ENCODE measurements around the gene SLC6A8.
"Not testable (repeated sequence)": the region's sequence is repeated elsewhere in the genome, so short reads cannot be mapped to it uniquely, and the experiment has no call there.

Gene SLC6A8

DNA sequence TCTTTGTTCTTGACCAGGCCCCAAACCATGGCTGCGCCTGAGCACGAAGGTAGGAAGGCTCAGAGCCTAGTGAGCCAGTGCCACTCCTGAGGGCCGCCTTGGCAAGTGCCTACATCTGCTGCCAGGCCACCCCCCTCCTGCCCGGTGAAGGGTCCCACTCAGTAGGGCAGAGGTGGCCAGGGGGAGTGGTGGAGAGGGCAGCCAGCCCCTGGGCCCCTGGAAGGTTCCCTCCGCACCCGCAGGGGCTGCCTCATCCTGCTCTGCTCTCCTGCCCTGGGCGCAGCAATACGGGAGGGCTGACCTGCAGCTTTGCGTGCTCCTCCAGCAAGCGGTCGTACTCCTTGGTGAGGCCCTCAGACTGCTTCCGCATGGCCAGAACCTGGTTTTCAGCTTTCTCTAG is 14.0 kb downstream of the SLC6A8 start:
- Mint-ChIP-seq H3K36me3 (ENCODE audit: low read depth) (peaks cover 10% of the 10 kb centered on the region), H3K4me3 (no peak overlapping the region), H3K27me3 (no peaks in the 10 kb centered on the region), H3K4me1 (no peaks in the 10 kb centered on the region), H3K27ac (no peak overlapping the region), H3K9me3 (no peaks in the 10 kb centered on the region)
- DNase-seq (no peak), ATAC-seq (no peak)

DNA sequence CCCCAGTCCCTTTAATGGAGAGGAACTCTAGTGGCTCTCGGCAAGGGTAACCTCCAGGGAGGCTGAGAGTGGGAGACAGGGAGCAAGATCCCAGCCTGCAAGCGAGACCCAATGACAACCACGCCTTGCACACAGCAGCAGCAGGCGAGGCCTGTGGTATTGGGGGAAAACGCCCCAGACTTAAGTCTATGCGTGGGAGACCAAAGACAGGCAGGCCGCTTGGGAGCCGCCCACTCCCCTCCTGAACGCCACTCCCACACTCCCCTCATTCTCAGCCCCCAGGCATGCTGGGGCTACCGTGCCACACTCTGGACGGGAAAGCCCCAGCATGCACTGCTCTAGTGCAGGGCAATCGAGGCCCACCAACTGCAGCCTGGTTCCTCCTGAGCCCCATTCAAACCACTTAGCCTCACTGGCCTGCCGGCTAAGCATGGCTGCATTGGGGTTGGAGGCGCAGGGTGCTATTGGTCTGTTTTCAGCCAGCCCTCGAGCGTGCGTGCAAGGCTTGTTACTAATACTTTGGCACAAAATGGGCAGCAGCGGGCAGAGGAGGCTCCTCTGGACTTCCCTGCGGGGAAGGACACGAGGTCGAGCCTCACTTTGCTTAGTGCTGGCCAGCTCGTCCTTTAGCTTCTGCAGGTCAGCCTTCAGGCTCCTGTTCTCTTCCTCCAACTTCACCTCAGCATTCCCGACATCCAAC is 14.8 kb downstream of the SLC6A8 start:
- no peaks in the 10 kb centered on the region for H3K4me1 Mint-ChIP-seq
- DNase-seq, result no peak
- no peak overlapping the region for H3K4me3 Mint-ChIP-seq
- no peaks in the 10 kb centered on the region for H3K27me3 Mint-ChIP-seq
- H3K36me3 Mint-ChIP-seq (ENCODE audit: low read depth), result peaks cover 6% of the 10 kb centered on the region
- no peak overlapping the region for H3K27ac Mint-ChIP-seq
- no peak for ATAC-seq
- no peaks in the 10 kb centered on the region for H3K9me3 Mint-ChIP-seq

DNA sequence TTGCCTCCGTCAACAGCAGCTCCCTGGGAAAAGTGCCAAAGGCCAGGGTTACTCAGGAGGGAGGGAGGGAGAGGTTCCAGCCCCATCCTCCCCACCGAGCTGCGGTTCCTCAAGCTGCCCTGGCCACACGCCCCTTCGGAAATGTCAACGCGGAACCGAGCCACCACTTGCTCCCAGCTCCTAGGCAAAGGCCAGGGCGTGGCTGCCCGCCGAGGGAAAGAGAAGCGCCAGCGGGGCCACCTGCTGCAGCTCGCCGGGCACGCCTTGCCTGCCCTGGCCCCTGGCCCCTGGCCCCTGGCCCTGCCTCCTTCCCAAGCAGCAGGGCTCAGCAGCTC is 15.3 kb downstream of the SLC6A8 start:
- no peak overlapping the region for H3K27ac Mint-ChIP-seq
- peaks cover 3% of the 10 kb centered on the region for H3K36me3 Mint-ChIP-seq (ENCODE audit: low read depth)
- no peak overlapping the region for H3K4me3 Mint-ChIP-seq
- ATAC-seq (no peak), DNase-seq (no peak)
- H3K9me3 Mint-ChIP-seq, result no peaks in the 10 kb centered on the region
- H3K27me3 Mint-ChIP-seq, result no peaks in the 10 kb centered on the region
- no peaks in the 10 kb centered on the region for H3K4me1 Mint-ChIP-seq

DNA sequence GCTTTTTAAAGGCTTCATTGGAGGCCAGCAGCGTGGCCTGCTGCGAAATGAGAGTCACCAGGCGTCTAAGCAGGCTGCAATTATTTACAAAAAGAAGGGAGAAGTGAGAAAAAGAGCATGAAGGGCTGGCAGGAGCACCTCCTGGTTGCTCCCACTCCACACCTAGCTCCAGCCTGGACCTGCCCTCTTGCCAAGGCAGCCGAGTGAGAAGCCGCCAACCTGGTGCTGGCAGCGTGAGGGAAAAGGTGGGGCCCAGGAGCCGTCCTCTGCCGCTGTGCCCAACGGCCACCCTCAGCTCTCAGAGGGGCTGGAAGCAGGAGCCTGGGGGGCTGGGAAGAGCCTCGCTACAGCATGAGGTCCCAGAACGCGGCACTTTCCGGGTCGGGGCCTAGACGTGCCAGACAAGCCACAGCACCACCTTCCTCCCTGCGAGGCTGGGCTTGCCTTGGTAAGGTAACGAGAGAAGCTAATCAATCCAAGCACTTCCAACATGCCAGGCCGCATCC is 16.3 kb downstream of the SLC6A8 start:
- no peak overlapping the region for H3K27ac Mint-ChIP-seq
- H3K9me3 Mint-ChIP-seq, result no peaks in the 10 kb centered on the region
- no peak for DNase-seq
- ATAC-seq, result no peak
- no peak overlapping the region for H3K4me3 Mint-ChIP-seq
- H3K27me3 Mint-ChIP-seq, result no peaks in the 10 kb centered on the region
- H3K4me1 Mint-ChIP-seq, result peaks cover 4% of the 10 kb centered on the region
- H3K36me3 Mint-ChIP-seq (ENCODE audit: low read depth), result no peaks in the 10 kb centered on the region

DNA sequence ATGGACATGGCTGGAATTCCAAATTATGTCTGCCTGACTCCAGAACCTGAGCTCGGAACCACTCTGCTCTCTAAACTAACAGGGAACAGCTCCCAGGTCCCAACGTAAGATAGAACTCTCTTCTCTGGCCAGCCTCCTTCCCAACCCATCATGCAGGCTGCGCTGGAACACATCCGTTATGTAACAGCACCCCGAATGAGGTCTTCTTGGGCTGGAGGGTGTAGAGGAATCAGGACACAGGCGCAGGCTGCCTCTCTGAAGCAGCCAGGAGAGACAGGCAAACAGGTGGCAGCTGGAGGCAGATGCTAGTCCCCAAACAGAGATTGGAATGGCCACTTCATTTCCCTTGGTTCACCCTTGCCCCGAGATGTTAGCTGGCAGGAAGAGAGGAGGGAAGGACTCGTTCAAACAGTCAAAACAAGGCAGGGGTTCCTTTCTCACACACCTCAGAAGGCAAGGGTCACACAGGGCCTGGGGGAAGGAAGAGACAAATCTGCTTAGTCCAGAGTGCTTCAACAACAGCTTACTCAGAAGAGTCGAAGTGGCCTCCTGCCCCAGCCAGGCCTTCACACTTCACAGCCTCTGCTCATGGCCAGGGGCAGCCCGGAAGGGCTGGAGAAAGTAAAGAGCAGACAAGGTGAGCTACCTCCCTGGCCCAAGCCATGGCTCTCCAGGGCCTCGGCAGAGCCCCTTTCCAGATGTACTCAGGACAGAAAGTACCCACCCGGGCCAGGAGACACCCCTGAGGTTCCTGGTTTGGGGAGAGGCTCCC is 17.1 kb downstream of the SLC6A8 start:
- not testable (repeated sequence) for H3K27ac Mint-ChIP-seq; H3K27me3 Mint-ChIP-seq; H3K9me3 Mint-ChIP-seq; DNase-seq; H3K4me3 Mint-ChIP-seq; H3K4me1 Mint-ChIP-seq; ATAC-seq; H3K36me3 Mint-ChIP-seq (ENCODE audit: low read depth)

GRCh38 chrX:153705403-153706060 is 17.8 kb downstream of the SLC6A8 start:
- not testable (repeated sequence) for ATAC-seq; DNase-seq; H3K36me3 Mint-ChIP-seq (ENCODE audit: low read depth); H3K4me3 Mint-ChIP-seq; H3K27me3 Mint-ChIP-seq; H3K27ac Mint-ChIP-seq; H3K4me1 Mint-ChIP-seq; H3K9me3 Mint-ChIP-seq

DNA sequence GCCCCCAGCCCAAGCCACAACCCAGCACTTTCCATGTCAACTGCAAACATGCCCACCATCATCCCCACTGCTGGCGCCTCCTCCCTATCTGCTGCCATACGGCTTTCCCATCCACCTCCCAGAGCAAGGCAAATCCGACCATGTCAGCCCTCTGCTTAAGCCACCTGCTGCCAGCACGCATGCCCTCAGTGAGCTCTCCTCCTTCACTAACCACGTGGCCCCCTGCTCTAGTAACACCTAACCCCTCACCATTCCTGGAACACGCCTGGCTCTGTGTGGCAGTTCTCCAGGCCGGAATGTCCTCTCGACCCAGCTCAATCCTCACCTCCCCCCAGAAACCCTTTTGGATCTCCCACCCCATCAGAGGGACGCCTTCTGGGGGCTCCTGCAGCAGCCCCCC is 19.1 kb downstream of the SLC6A8 start:
- no peaks in the 10 kb centered on the region for H3K27me3 Mint-ChIP-seq
- ATAC-seq, result no peak
- H3K9me3 Mint-ChIP-seq, result no peaks in the 10 kb centered on the region
- peaks cover 5% of the 10 kb centered on the region for H3K36me3 Mint-ChIP-seq (ENCODE audit: low read depth)
- H3K4me1 Mint-ChIP-seq, result peaks cover 4% of the 10 kb centered on the region
- no peak for DNase-seq
- H3K27ac Mint-ChIP-seq, result no peak overlapping the region
- H3K4me3 Mint-ChIP-seq, result no peak overlapping the region

GRCh38 chrX:153707406-153707805 is 19.7 kb downstream of the SLC6A8 start:
- no peaks in the 10 kb centered on the region for H3K9me3 Mint-ChIP-seq
- H3K36me3 Mint-ChIP-seq (ENCODE audit: low read depth), result peaks cover 5% of the 10 kb centered on the region
- DNase-seq, result no peak
- H3K4me3 Mint-ChIP-seq, result no peak overlapping the region
- H3K4me1 Mint-ChIP-seq, result peaks cover 4% of the 10 kb centered on the region
- H3K27ac Mint-ChIP-seq, result no peak overlapping the region
- H3K27me3 Mint-ChIP-seq, result no peaks in the 10 kb centered on the region
- ATAC-seq, result no peak

DNA sequence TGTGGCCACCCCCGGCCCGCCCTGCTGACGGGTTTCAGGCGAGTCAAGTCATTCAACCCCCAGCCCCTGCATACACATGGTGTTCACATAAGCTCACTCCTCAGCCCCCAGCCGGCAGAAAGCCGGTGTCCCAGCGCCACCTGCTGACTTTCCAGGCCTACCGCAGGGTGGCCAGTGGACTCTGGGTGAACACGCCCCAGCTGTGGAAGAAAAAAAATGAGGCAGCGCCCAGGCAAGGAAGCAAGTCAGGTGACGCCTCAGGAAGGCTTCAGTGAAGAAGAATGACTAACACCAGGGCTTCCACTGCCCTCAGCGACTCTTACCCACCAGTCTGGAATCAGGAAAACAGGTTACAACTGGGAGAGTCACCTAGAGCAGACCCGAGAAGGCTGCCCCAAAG is 20.7 kb downstream of the SLC6A8 start:
- Mint-ChIP-seq H3K9me3 (no peaks in the 10 kb centered on the region), H3K27me3 (no peaks in the 10 kb centered on the region), H3K4me3 (no peak overlapping the region), H3K36me3 (ENCODE audit: low read depth) (peaks cover 8% of the 10 kb centered on the region), H3K4me1 (peaks cover 4% of the 10 kb centered on the region), H3K27ac (no peak overlapping the region)
- ATAC-seq (peak; percentile 69), DNase-seq (peak; percentile 30)

GRCh38 chrX:153709726-153710674 is 22.3 kb downstream of the SLC6A8 start:
- H3K36me3 Mint-ChIP-seq (ENCODE audit: low read depth), result peaks cover 13% of the 10 kb centered on the region
- no peak overlapping the region for H3K27ac Mint-ChIP-seq
- no peak for DNase-seq
- H3K27me3 Mint-ChIP-seq, result no peaks in the 10 kb centered on the region
- no peak for ATAC-seq
- H3K4me3 Mint-ChIP-seq, result no peak overlapping the region
- no peaks in the 10 kb centered on the region for H3K9me3 Mint-ChIP-seq
- peaks cover 4% of the 10 kb centered on the region for H3K4me1 Mint-ChIP-seq

DNA sequence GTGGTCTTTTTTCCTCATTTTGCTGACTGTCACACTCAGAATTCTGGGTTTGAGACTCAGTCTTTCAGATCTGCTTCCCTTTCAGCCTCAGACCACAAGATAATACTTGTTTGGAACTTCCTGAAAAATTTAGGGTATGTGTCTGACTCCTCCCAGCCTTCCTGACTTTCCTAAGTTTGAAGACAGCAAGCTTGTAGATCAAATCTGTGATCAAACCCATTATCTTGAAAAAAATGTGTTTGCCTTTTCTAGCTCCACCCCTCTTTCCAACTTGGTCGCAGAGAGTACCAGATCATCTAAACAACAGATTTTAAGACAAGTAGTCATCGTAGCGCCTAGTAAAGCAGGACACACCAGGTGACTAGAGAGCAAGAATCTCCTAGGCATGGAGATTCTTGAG is 26.5 kb downstream of the SLC6A8 start:
- peaks cover 24% of the 10 kb centered on the region for H3K36me3 Mint-ChIP-seq (ENCODE audit: low read depth)
- H3K4me1 Mint-ChIP-seq, result peaks cover 6% of the 10 kb centered on the region
- no peaks in the 10 kb centered on the region for H3K9me3 Mint-ChIP-seq
- H3K27ac Mint-ChIP-seq, result no peak overlapping the region
- ATAC-seq (no peak), DNase-seq (no peak)
- no peak overlapping the region for H3K4me3 Mint-ChIP-seq
- no peaks in the 10 kb centered on the region for H3K27me3 Mint-ChIP-seq

DNA sequence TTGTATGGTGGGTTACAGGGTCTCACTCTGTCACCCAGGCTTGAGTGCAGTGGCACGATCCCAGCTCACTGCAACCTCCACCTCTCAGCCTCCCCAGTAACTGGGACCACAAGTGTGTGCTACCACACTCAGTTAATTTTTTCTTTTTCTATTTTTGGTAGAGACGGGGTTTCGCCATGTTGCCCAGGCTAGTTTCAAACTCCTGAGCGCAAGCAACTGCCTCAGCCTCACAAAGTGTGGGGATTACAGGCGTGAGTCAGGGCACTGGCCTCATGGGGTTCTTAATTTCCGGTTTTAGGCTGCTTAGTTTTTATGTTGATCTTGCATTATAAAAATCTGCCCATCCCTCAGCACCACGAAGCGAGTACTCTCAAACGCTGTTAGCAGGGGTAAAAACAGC is 29.7 kb downstream of the SLC6A8 start:
- Mint-ChIP-seq H3K36me3 (ENCODE audit: low read depth) (peaks cover 27% of the 10 kb centered on the region), H3K4me1 (peaks cover 12% of the 10 kb centered on the region), H3K27me3 (no peaks in the 10 kb centered on the region), H3K27ac (no peak overlapping the region), H3K9me3 (no peaks in the 10 kb centered on the region), H3K4me3 (no peak overlapping the region)
- ATAC-seq, result no peak
- DNase-seq, result no peak

DNA sequence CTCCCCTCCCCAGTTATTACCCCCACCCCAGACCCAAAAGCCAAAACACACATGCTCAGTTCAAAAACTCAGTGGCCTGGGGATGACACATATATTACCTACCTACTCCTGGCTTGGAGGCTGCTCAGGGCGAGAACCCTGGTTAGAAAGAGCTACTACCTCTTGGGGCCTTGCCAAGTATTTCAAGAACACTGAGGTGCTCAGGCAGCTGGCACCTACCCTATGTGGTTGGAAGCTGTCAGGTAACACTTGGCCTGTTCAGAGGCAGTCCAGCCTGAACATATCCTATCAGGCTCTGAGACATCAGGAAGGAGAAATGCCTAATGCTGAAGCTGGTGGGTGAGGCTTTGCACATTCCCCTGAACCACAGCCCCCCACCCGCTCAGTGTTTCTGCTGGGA is 31.5 kb downstream of the SLC6A8 start:
- no peak overlapping the region for H3K4me3 Mint-ChIP-seq
- H3K4me1 Mint-ChIP-seq, result peaks cover 16% of the 10 kb centered on the region
- no peak overlapping the region for H3K27ac Mint-ChIP-seq
- no peaks in the 10 kb centered on the region for H3K9me3 Mint-ChIP-seq
- no peak for DNase-seq
- ATAC-seq, result no peak
- peaks cover 23% of the 10 kb centered on the region for H3K36me3 Mint-ChIP-seq (ENCODE audit: low read depth)
- H3K27me3 Mint-ChIP-seq, result no peaks in the 10 kb centered on the region

DNA sequence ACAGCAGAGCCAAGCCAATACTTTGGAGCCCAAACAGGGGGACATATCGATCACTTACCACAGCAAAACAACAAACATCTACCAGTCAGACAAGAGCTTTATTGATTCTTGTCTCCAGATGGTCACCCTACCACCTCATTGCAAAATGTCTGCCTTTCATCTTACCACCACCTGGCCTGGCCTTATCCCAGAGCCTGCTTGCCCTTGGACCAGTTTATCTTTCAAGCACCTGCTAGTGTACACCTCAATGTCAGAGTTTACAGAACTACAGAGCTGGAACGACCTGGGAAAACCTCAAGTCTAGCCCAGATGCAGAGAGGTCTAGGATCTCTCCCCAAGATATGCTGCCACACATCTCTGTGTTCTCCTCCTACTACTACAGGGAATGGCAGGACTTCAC is 32.0 kb downstream of the SLC6A8 start:
- no peaks in the 10 kb centered on the region for H3K9me3 Mint-ChIP-seq
- no peak for ATAC-seq
- no peak overlapping the region for H3K27ac Mint-ChIP-seq
- no peak for DNase-seq
- no peak overlapping the region for H3K4me3 Mint-ChIP-seq
- peaks cover 22% of the 10 kb centered on the region for H3K36me3 Mint-ChIP-seq (ENCODE audit: low read depth)
- H3K4me1 Mint-ChIP-seq, result peaks cover 16% of the 10 kb centered on the region
- no peaks in the 10 kb centered on the region for H3K27me3 Mint-ChIP-seq
